ENCODE data around the gene PPP2R2C.

Gene PPP2R2C

GRCh38 chr4:6296026-6296425, 176.4 kb downstream of the PPP2R2C start:
- DNase-seq (ENCODE audit: low spot score), result no peak
- Histone ChIP-seq H3K27ac (no peak overlapping the region), H3K4me3 (no peak overlapping the region)
- TF ChIP-seq CTCF (IDR thresholded peaks at IDR 0.05), result no peak

- Histone ChIP-seq H3K27ac (no peak overlapping the region), H3K4me3 (no peak overlapping the region)
- no peak for DNase-seq (ENCODE audit: low spot score)
- TF ChIP-seq CTCF (IDR thresholded peaks at IDR 0.05), result no peak
Observed at GRCh38 chr4:6295495-6295894, 176.9 kb downstream of the PPP2R2C start.

- no peak for TF ChIP-seq CTCF (IDR thresholded peaks at IDR 0.05)
- Histone ChIP-seq H3K27ac (no peak overlapping the region), H3K4me3 (no peak overlapping the region)
- no peak for DNase-seq (ENCODE audit: low spot score)
Observed at GRCh38 chr4:6294705-6295421, 177.6 kb downstream of the PPP2R2C start.

GRCh38 chr4:6293661-6294060, 178.8 kb downstream of the PPP2R2C start:
- TF ChIP-seq CTCF (IDR thresholded peaks at IDR 0.05), result no peak
- no peak overlapping the region for H3K4me3 ChIP-seq
- DNase-seq (ENCODE audit: low spot score), result no peak
- H3K27ac ChIP-seq, result no peak overlapping the region

- no peak for TF ChIP-seq CTCF (IDR thresholded peaks at IDR 0.05)
- DNase-seq (ENCODE audit: low spot score), result no peak
- Histone ChIP-seq H3K27ac (no peak overlapping the region), H3K4me3 (no peak overlapping the region)
Observed at GRCh38 chr4:6293097-6293445, 179.3 kb downstream of the PPP2R2C start.

GRCh38 chr4:6292376-6293096, 179.9 kb downstream of the PPP2R2C start:
- no peak for TF ChIP-seq CTCF (IDR thresholded peaks at IDR 0.05)
- no peak overlapping the region for H3K4me3 ChIP-seq
- no peak for DNase-seq (ENCODE audit: low spot score)
- H3K27ac ChIP-seq, result no peak overlapping the region

- no peak for DNase-seq (ENCODE audit: low spot score)
- Histone ChIP-seq H3K4me3 (no peak overlapping the region), H3K27ac (no peak overlapping the region)
- TF ChIP-seq CTCF (IDR thresholded peaks at IDR 0.05), result no peak
Observed at GRCh38 chr4:6291784-6292297, 180.6 kb downstream of the PPP2R2C start.
